Adrenal gland (tissue), 5 donors: Measurements from ENCODE around the gene KIF5C.

Source experiments
- CTCF ChIP-seq, 6 experiments: fragments of 450-650 bp in 4 of 6; fragments of 200-600 bp in 2 of 6; sonication (generic) in 1 of 6; IDR thresholded peaks; 1 replicate in 5 of 6; 2 replicates in 1 of 6; pipeline versions ENCODE4 v1.5.1 to v1.8.0; 2016 to 2021; ENCODE audit warnings: antibody characterized with exemption in 6 of 6, mild to moderate bottlenecking in 2 of 6, moderate library complexity in 1 of 6
- POLR2A ChIP-seq, 2 donors: fragments of 450-650 bp; IDR thresholded peaks; one replicate each; pipeline ENCODE4 v1.6.1; 2017; ENCODE audit warnings: antibody characterized with exemption in 2 of 2, mild to moderate bottlenecking in 2 of 2, moderate library complexity in 1 of 2
- donor health status: DM: no; HTN: no; CAD: no.

GRCh38 chr2:149038442-149039212, 163.6 kb downstream of the KIF5C start, which contains the start of gene LYPD6B:
- TF ChIP-seq POLR2A (IDR thresholded peaks at IDR 0.05): no peak
- no peak for TF ChIP-seq CTCF (IDR thresholded peaks at IDR 0.05)
